B cell (primary cell): ENCODE results near the gene QRICH1. TPM values are rescaled to one million over a fixed set of nuclear protein-coding genes. Genes with fewer than 3 reads are reported as not detected.

Experiments
- ATAC-seq: fragments of 200-7000 bp; cut with Tn5 transposase; one replicate; pipeline ENCODE4 v1.10.0; 2021; ENCODE audit warnings: low read depth, mild to moderate bottlenecking, moderate number of reproducible peaks, moderate library complexity
- CTCF ChIA-PET: fragments of 350-600 bp; sonication (Branson Sonifier 250); formaldehyde crosslinking; loops from one replicate; lab custom pipeline; 2021; ENCODE audit warnings: antibody characterized with exemption, inconsistent platforms; lab: Charles Lee
- POLR2A ChIA-PET: fragments of 350-600 bp; sonication (Branson Sonifier 250); formaldehyde crosslinking; loops from one replicate; lab custom pipeline; 2021; ENCODE audit warnings: antibody characterized with exemption; lab: Charles Lee
- DNase-seq: peaks from one replicate; pipeline ENCODE4 v3.0.0; 2013
- H2AFZ ChIP-seq: 2 replicates; pipeline ENCODE4 v1.6.1; 2012; ENCODE audit warnings: mild to moderate bottlenecking, low read depth, low read length; ENCODE audit not compliant: insufficient read depth, poor library complexity, severe bottlenecking
- H3K27ac ChIP-seq, 2 donors: 1 replicate in 1 of 2; 2 replicates in 1 of 2; pipeline ENCODE4 v1.5.1; 2012 to 2013; ENCODE audit warnings: low read length in 2 of 2, mild to moderate bottlenecking in 2 of 2, moderate library complexity in 1 of 2
- H3K27me3 ChIP-seq, 4 experiments: fragments of 200-600 bp in 1 of 4; sonication (generic) in 1 of 4; replicated peaks in 1 of 4; 1 replicate in 2 of 4; 2 replicates in 2 of 4; pipeline versions ENCODE4 v1.6.1 to v1.7.0; 2013 to 2016; ENCODE audit warnings: low read length in 3 of 4, mild to moderate bottlenecking in 2 of 4, mixed read lengths in 1 of 4, moderate library complexity in 1 of 4; ENCODE audit not compliant: insufficient read depth in 4 of 4, control insufficient read depth in 3 of 4; ENCODE audit errors: control extremely low read depth in 1 of 4
- H3K36me3 ChIP-seq, 2 experiments: replicated peaks in 1 of 2; 1 replicate in 1 of 2; 2 replicates in 1 of 2; pipeline versions ENCODE4 v1.6.1 to v1.7.1; 2013; ENCODE audit warnings: low read length in 1 of 2; ENCODE audit not compliant: insufficient read depth in 2 of 2, control insufficient read depth in 1 of 2; ENCODE audit errors: control extremely low read depth in 1 of 2, extremely low read depth in 1 of 2
- H3K4me1 ChIP-seq, 2 donors: fragments of 200-600 bp in 1 of 2; sonication (generic) in 1 of 2; 1 replicate in 1 of 2; 2 replicates in 1 of 2; pipeline versions ENCODE4 v1.5.1 to v1.6.1; 2013 to 2017; ENCODE audit warnings: low read length in 2 of 2; ENCODE audit not compliant: control insufficient read depth in 2 of 2, insufficient read depth in 2 of 2
- H3K4me2 ChIP-seq: replicated peaks from 2 replicates; pipeline ENCODE3; 2012; ENCODE audit warnings: mild to moderate bottlenecking, low read depth, low read length; ENCODE audit not compliant: poor library complexity, severe bottlenecking
- H3K4me3 ChIP-seq, 5 experiments: fragments of 200-600 bp in 1 of 5; sonication (generic) in 1 of 5; 1 replicate in 3 of 5; 2 replicates in 2 of 5; pipeline versions ENCODE4 v1.5.1 to v1.7.0; 2011 to 2016; ENCODE audit warnings: low read length in 4 of 5, mild to moderate bottlenecking in 4 of 5, low read depth in 2 of 5, control low read depth in 1 of 5, moderate library complexity in 1 of 5; ENCODE audit not compliant: insufficient read depth in 1 of 5; ENCODE audit errors: control extremely low read depth in 1 of 5, extremely low read depth in 1 of 5
- H3K79me2 ChIP-seq: fragments of 200-600 bp; sonication (generic); one replicate; pipeline ENCODE4 v1.6.0; 2016; ENCODE audit warnings: low read length; ENCODE audit not compliant: control insufficient read depth, insufficient read depth
- H3K9ac ChIP-seq: fragments of 200-600 bp; sonication (generic); 2 replicates; pipeline ENCODE4 v1.6.1; 2017; ENCODE audit warnings: mild to moderate bottlenecking, low read length, moderate library complexity
- H3K9me3 ChIP-seq, 3 donors: one replicate each; pipeline versions ENCODE4 v1.6.1 to v1.7.1; 2013; ENCODE audit warnings: low read length in 2 of 3; ENCODE audit not compliant: control insufficient read depth in 2 of 3, insufficient read depth in 1 of 3; ENCODE audit errors: control extremely low read depth in 1 of 3
- H4K20me1 ChIP-seq: 2 replicates; pipeline ENCODE4 v1.6.0; 2012; ENCODE audit warnings: mild to moderate bottlenecking, low read length; ENCODE audit not compliant: insufficient read depth, control insufficient read depth, poor library complexity, severe bottlenecking
- H3K27ac Mint-ChIP-seq: one replicate; pipeline ENCODE4 v1.8.0; 2021; ENCODE audit warnings: mixed read lengths
- H3K27me3 Mint-ChIP-seq: one replicate; pipeline ENCODE4 v1.8.0; 2021; ENCODE audit warnings: mixed read lengths
- H3K4me1 Mint-ChIP-seq: one replicate; pipeline ENCODE4 v1.8.0; 2021; ENCODE audit warnings: mixed read lengths
- H3K4me3 Mint-ChIP-seq: one replicate; pipeline ENCODE4 v1.8.0; 2021; ENCODE audit warnings: mixed read lengths
- H3K9me3 Mint-ChIP-seq: one replicate; pipeline ENCODE4 v1.8.0; 2022; ENCODE audit warnings: mixed read lengths; ENCODE audit not compliant: insufficient read depth
- CTCF ChIP-seq: fragments of 200-600 bp; IDR thresholded peaks from one replicate; pipeline ENCODE4 v1.8.0; 2022; ENCODE audit warnings: antibody characterized with exemption, mild to moderate bottlenecking
- EZH2 ChIP-seq: IDR thresholded peaks from 2 replicates; pipeline ENCODE4 v1.6.1; 2012; ENCODE audit warnings: borderline replicate concordance, low read depth, mild to moderate bottlenecking, moderate library complexity, low read length; ENCODE audit not compliant: insufficient read depth, poor library complexity, severe bottlenecking
- WGBS: methylation state at CpG from one replicate; pipeline ENCODE4 v1.1.5; 2013; ENCODE audit warnings: missing lambda C conversion rate; ENCODE audit not compliant: insufficient coverage; 5-methylcytosine and 5-hydroxymethylcytosine counted together
- intact Hi-C: fragments of 100-400 bp; cut with micrococcal nuclease; formaldehyde crosslinking; loops from one replicate; pipeline ENCODE4 v1.10.0; 2022
- polyA plus RNA-seq: library from polyadenylated mRNA; depleted of rRNA; stranded (reverse); fragments of >200 nt; gene quantifications from 2 replicates; pipeline ENCODE4 v1.2.3, GENCODE V29; 2012
- total RNA-seq, 2 donors: library from RNA; stranded (reverse); fragments of 120-200 nt in 1 of 2; gene quantifications; 1 replicate in 1 of 2; 2 replicates in 1 of 2; pipeline versions ENCODE4 v1.2.3 to v1.2.4, GENCODE V29; 2013 to 2022

Gene QRICH1
- total and polyA plus RNA-seq, 2 donors (not counting 1 experiment from before 2014, with no cell fraction given): 179 to 187 TPM

DNA sequence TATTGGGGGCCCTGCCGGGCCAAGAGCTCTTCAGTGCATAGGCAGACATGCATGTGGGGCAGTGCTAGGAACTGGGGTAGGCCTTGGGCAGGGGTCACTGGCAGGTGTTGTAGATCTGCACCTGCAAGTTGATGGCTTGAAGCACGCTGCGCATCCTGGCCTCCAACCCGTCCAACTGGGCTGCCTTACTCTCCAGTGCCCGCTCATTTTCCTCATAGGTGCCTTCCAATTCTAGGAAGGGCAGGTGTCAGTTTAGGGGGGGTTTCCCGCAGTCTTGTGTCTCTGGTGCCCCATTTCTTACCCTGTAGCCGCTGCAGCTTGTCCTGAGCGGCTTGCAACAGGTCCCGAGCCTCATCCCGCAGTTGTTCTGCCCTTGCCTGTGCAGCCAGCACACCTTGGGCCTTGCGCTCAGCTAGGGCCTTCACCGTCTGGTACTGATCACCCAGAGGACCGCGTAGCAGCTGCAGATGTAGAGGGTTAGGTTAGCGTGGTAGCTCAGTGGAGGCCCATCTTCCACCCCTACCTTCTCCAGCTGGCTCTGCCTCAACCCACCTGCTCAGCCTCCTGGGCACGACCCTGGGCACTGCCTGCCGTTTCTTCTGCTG is 27.4 kb upstream of the QRICH1 start:
- no peak for ATAC-seq
- Histone ChIP-seq H3K4me3 (peak overlapping the region; percentile 38 to 85 (median 73)), H4K20me1 (peaks cover 7% of the 10 kb centered on the region), H3K27ac (peak overlapping the region; percentile 82 to 92), H3K36me3 (peaks cover 0 to 28% of the 10 kb centered on the region in 2 experiments), H3K79me2 (peaks cover 27% of the 10 kb centered on the region), H3K9me3 (peaks cover 0 to 5% (median 0%) of the 10 kb centered on the region in 3 donors), H3K27me3 (no peaks in the 10 kb centered on the region), H3K4me1 (peaks cover 12 to 21% of the 10 kb centered on the region in 2 donors), H2AFZ (peak overlapping the region; percentile 88), H3K4me2 (peak overlapping the region; percentile 88), H3K9ac (peak overlapping the region; percentile 90)
- 83% methylated on average over 13 of the region's 17 CpGs for WGBS
- ChIA-PET CTCF (interaction anchor here (1.1 to 1.8 kb wide), 5 partner anchors 19 to 114 kb away, joined by 3 to 14 read pairs (median 6); partner anchors contain the start of genes CCDC71, QRICH1 and WDR6), POLR2A (interaction anchor here (0.6 to 2.6 kb wide), 14 partner anchors 10 to 1220 kb away, joined by 3 to 32 read pairs (median 4); partner anchors contain the start of genes CCDC71, DALRD3, KLHDC8B and NDUFAF3)
- TF ChIP-seq CTCF: no peak
- TF ChIP-seq EZH2: no peak
- Mint-ChIP-seq H3K4me1 (peaks cover 15% of the 10 kb centered on the region), H3K9me3 (no peaks in the 10 kb centered on the region), H3K27me3 (no peaks in the 10 kb centered on the region), H3K4me3 (peak overlapping the region; percentile 88), H3K27ac (peak overlapping the region; percentile 89)
- no peak for DNase-seq
- intact Hi-C loops: loop anchor here (2.0 to 5.0 kb wide), 2 partner anchors 46 to 551 kb away; partner anchors contain the start of genes APEH and CCDC71
